Activated CD4-positive, alpha-beta T cell treated with anti-CD3 and anti-CD28 coated beads for 4 hours (primary cell): ENCODE measurements around the gene OR4D9.

Experiments
- DNase-seq, 2 donors: peaks; one replicate each; pipeline ENCODE4 v3.0.0-alpha.2; 2020

Gene OR4D9

DNA sequence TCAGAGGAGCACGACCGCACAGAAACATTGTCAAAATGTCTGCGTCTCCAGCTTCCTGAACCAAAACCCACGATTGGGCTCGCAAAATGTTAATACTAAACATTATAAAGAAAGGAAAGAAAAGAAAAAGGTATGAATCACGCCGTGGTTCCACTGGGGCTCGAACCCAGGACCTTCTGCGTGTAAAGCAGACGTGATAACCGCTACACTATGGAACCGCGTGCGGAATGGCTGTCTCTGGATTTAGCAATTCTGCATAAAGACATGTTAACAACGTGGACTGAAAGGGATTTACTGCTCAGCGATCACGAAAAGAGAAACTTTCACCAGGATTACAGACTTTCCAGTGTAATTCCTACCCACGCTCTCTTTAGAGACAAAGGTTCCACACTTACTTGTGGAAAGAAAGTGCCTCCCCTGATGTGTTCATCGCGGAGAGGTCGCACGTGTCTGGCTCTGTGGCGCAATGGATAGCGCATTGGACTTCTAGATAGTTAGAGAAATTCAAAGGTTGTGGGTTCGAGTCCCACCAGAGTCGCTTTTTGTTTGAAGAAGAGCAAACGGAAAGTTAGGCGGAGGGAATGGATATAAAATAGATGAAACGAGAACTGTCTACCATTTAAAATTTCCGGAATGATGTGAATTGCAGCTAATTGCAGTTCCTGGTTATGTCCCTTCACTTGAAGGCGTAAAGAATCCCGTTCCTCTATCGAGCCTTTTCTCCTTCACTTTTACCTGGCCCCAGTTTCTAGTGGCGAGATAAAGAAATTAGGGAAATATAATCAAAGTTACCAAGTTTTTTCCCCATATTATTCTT lies 39.7 kb downstream of the OR4D9 start:
- DNase-seq = peak; percentile 79 to 81

GRCh38 chr11:59551659-59552521 lies 40.6 kb downstream of the OR4D9 start:
- no peak for DNase-seq

- DNase-seq = no peak
Measured at GRCh38 chr11:59552844-59553243, 41.5 kb downstream of the OR4D9 start.

GRCh38 chr11:59553323-59553722 lies 42.0 kb downstream of the OR4D9 start:
- DNase-seq = no peak

GRCh38 chr11:59555601-59556114 lies 44.3 kb downstream of the OR4D9 start:
- no peak for DNase-seq

DNA sequence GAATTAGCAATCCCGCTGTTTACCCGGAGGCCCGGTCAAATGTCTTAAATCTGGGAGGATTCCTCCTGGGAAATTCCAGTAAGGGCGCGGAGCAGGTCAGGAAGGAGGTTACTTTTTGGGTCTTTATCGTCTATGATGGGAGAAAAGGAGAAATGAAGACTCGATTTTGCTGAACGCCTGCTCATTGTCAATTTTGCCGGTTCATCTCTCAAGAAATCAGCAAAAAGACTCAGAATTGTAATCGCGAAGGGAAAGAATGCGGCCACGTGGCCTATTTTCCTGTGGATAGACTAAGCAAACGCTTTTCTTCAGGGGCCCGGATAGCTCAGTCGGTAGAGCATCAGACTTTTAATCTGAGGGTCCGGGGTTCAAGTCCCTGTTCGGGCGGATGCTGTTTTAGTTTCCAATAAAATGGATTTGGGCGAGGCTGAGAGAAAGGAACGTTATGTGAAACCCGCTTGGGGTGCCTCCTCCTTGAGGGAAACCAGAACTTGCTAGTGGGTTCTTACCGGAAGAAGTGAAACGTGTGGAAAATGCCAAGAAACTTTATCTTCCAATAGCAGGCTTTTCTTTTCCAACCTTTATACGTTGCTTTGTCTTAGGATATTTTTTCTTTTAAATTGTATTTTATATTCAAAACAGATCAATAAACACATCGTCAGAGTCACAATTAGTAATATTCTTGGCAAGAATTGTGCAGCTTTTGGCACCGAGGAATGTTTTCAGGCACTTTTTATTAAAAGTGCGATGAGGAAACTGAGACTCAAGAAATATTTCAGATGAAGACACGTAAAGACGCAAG lies 45.0 kb downstream of the OR4D9 start:
- peak; percentile 53 to 62 for DNase-seq

- no peak for DNase-seq
Measured at GRCh38 chr11:59556917-59557348, 45.6 kb downstream of the OR4D9 start.

DNA sequence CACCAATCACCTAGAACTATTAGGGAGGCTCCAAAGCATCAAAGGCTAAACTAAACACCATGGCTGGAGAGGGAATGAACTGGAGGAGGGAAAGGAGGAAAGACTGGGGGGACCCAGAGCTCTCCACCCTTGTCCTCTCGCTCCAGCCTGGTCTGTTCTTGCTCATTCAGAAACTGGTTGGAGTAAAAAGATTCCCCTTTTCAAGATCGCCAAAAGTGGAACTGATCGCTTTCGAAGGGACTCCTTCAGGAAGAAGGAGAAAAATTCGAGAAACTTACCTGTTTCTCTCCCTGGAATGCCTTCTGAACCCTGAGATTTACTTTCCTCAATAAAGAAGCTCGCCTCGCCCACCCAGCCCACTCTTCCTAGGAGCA lies 46.9 kb downstream of the OR4D9 start:
- DNase-seq = no peak

GRCh38 chr11:59559886-59560285 lies 48.5 kb downstream of the OR4D9 start:
- no peak for DNase-seq

GRCh38 chr11:59560290-59560701 lies 49.0 kb downstream of the OR4D9 start:
- peak in 1 of 2 donors; percentile 69 for DNase-seq

GRCh38 chr11:59560702-59561473 lies 49.5 kb downstream of the OR4D9 start:
- DNase-seq = peak; percentile 83 to 87

- DNase-seq = no peak
Measured at GRCh38 chr11:59562292-59562691, 51.0 kb downstream of the OR4D9 start.
